Measurements from ENCODE around the gene ENDOU. TPM values are rescaled to one million over a fixed set of nuclear protein-coding genes. Genes with fewer than 3 reads are reported as not detected.

Gene ENDOU
- polyA plus RNA-seq, 3 donors: 0.17 to 0.40 TPM; not detected in 1

- Histone ChIP-seq H3K4me1 (ENCODE audit: control insufficient read depth in 1 of 2, insufficient read depth in 2 of 2, low read length in 2 of 2) (peaks cover 38 to 41% of the 10 kb centered on the region in 2 donors), H3K4me2 (replicated peaks; ENCODE audit: extremely low read depth, low read length, poor library complexity, severe bottlenecking) (no peak overlapping the region)
- 48% methylated on average over 7 of the region's 10 CpGs for WGBS (ENCODE audit: insufficient coverage)
Measured at GRCh38 chr12:47715393-47715876, 9.9 kb downstream of the ENDOU start.

DNA sequence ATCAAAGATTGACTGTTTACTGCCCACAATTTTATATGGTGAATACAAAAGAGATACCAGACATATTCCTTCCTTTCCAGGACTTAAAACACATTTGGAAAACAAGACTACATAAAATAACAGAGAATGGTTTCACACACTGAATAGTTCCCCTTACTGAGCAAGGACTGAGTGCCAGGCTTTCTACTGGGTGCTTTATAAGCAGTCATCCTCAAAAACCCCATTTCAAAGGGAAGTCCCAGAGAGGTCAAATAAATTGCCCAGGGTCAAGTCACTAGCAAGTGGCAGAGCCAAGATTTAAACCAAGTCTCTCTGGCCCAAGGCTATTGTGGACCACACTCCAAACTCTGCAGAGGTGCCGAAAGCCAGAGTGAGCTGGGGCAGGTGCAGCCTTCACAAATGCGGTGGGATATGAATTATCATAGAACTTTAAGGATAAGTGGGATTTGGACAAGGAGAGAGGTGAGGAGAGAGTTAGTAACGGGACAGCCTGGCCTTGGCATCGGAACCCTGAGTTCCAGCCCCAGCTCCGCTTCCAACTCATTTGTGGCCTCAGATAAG is 10.4 kb downstream of the ENDOU start:
- TF ChIP-seq, protein P1, sequence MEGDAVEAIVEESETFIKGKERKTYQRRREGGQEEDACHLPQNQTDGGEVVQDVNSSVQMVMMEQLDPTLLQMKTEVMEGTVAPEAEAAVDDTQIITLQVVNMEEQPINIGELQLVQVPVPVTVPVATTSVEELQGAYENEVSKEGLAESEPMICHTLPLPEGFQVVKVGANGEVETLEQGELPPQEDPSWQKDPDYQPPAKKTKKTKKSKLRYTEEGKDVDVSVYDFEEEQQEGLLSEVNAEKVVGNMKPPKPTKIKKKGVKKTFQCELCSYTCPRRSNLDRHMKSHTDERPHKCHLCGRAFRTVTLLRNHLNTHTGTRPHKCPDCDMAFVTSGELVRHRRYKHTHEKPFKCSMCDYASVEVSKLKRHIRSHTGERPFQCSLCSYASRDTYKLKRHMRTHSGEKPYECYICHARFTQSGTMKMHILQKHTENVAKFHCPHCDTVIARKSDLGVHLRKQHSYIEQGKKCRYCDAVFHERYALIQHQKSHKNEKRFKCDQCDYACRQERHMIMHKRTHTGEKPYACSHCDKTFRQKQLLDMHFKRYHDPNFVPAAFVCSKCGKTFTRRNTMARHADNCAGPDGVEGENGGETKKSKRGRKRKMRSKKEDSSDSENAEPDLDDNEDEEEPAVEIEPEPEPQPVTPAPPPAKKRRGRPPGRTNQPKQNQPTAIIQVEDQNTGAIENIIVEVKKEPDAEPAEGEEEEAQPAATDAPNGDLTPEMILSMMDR (IDR thresholded peaks at IDR 0.05): no peak
- Mint-ChIP-seq H3K27me3 (ENCODE audit: low read depth in 3 of 3) (peaks cover 2 to 7% (median 2%) of the 10 kb centered on the region in 3 donors), H3K27ac (peak overlapping the region; percentile 43 to 88 (median 81)), H3K4me3 (peak overlapping the region in 1 of 2 donors; percentile 39), H3K36me3 (peaks cover 9 to 19% of the 10 kb centered on the region in 2 donors), H3K4me1 (peaks cover 55% of the 10 kb centered on the region), H3K9me3 (peaks cover 0 to 4% (median 0%) of the 10 kb centered on the region in 7 donors)
- 47% methylated on average over 4 of the region's 5 CpGs for WGBS (ENCODE audit: insufficient coverage)
- Histone ChIP-seq H3K4me3 (replicated peaks in 1 of 3; ENCODE audit: low read depth in 2 of 3, low read length in 3 of 3) (peak overlapping the region in 1 of 3 experiments; percentile 12), H3K9me3 (replicated peaks in 1 of 2; ENCODE audit: control insufficient read depth in 1 of 2, insufficient read depth in 1 of 2, low read length in 2 of 2) (no peaks in the 10 kb centered on the region), H3K9ac (ENCODE audit: insufficient read depth, low read length, poor library complexity, severe bottlenecking) (no peak overlapping the region), H3K27ac (ENCODE audit: low read depth in 1 of 2, low read length in 2 of 2) (peak overlapping the region; percentile 4 to 68), H3K36me3 (replicated peaks in 1 of 2; ENCODE audit: control insufficient read depth in 1 of 2, insufficient read depth in 2 of 2, low read length in 2 of 2) (peaks cover 0 to 8% of the 10 kb centered on the region in 2 donors), H3K4me2 (replicated peaks; ENCODE audit: extremely low read depth, low read length, poor library complexity, severe bottlenecking) (no peak overlapping the region), H4K20me1 (ENCODE audit: insufficient read depth, low read length) (peaks cover 10% of the 10 kb centered on the region), H3K4me1 (ENCODE audit: control insufficient read depth in 1 of 2, insufficient read depth in 2 of 2, low read length in 2 of 2) (peaks cover 43 to 47% of the 10 kb centered on the region in 2 donors), H2AFZ (ENCODE audit: insufficient read depth, low read depth, low read length, poor library complexity, severe bottlenecking) (no peak overlapping the region), H3K27me3 (ENCODE audit: control insufficient read depth in 2 of 2, insufficient read depth in 2 of 2, low read length in 2 of 2) (no peaks in the 10 kb centered on the region), H3K79me2 (ENCODE audit: insufficient read depth, low read length) (peaks cover 9% of the 10 kb centered on the region)
- intact Hi-C loops (cut with micrococcal nuclease): loop anchor here (2.0 to 10.0 kb wide), 5 partner anchors 64 to 240 kb away; no protein-coding TSS in a partner anchor
- DNase-seq: peak; percentile 46 to 83 (median 54)

More at GRCh38 chr12:47715393-47715876, 9.9 kb downstream of the ENDOU start:
- Histone ChIP-seq H3K27me3 (ENCODE audit: control insufficient read depth in 2 of 2, insufficient read depth in 2 of 2, low read length in 2 of 2) (no peaks in the 10 kb centered on the region), H3K4me3 (replicated peaks in 1 of 3; ENCODE audit: low read depth in 2 of 3, low read length in 3 of 3) (peak overlapping the region in 1 of 3 experiments; percentile 12), H3K9ac (ENCODE audit: insufficient read depth, low read length, poor library complexity, severe bottlenecking) (no peak overlapping the region), H2AFZ (ENCODE audit: insufficient read depth, low read depth, low read length, poor library complexity, severe bottlenecking) (no peak overlapping the region), H4K20me1 (ENCODE audit: insufficient read depth, low read length) (peaks cover 10% of the 10 kb centered on the region), H3K27ac (ENCODE audit: low read depth in 1 of 2, low read length in 2 of 2) (no peak overlapping the region), H3K9me3 (replicated peaks in 1 of 2; ENCODE audit: control insufficient read depth in 1 of 2, insufficient read depth in 1 of 2, low read length in 2 of 2) (no peaks in the 10 kb centered on the region), H3K36me3 (replicated peaks in 1 of 2; ENCODE audit: control insufficient read depth in 1 of 2, insufficient read depth in 2 of 2, low read length in 2 of 2) (peaks cover 0 to 11% of the 10 kb centered on the region in 2 donors), H3K79me2 (ENCODE audit: insufficient read depth, low read length) (peaks cover 9% of the 10 kb centered on the region)
- peak; percentile 75 to 91 (median 84) for DNase-seq
- Mint-ChIP-seq H3K36me3 (peaks cover 11 to 23% of the 10 kb centered on the region in 2 donors), H3K4me1 (peaks cover 50% of the 10 kb centered on the region), H3K4me3 (peak overlapping the region in 1 of 2 donors; percentile 39), H3K27me3 (ENCODE audit: low read depth in 3 of 3) (peaks cover 2 to 7% (median 4%) of the 10 kb centered on the region in 3 donors), H3K9me3 (peaks cover 0 to 4% (median 0%) of the 10 kb centered on the region in 7 donors), H3K27ac (peak overlapping the region; percentile 21 to 88 (median 81))
- TF ChIP-seq, protein P1 (IDR thresholded peaks at IDR 0.05): peak; percentile 80
- intact Hi-C loops (cut with micrococcal nuclease): loop anchor here (2.0 to 10.0 kb wide), 5 partner anchors 63 to 239 kb away; no protein-coding TSS in a partner anchor
